Naive thymus-derived CD8-positive, alpha-beta T cell (primary cell): Measurements from ENCODE around the gene SREBF2. TPM values are rescaled to one million over a fixed set of nuclear protein-coding genes. Genes with fewer than 3 reads are reported as not detected.

Experiments
- ATAC-seq, 2 donors: fragments of 150-1000 bp; cut with Tn5 transposase in 1 of 2; sonication (Bioruptor Pico), chemical (Tn5 transposase) in 1 of 2; 1 replicate in 1 of 2; 2 replicates in 1 of 2; pipeline ENCODE4 v1.10.0; 2021; ENCODE audit warnings: mild to moderate bottlenecking in 2 of 2, moderate library complexity in 2 of 2
- POLR2A ChIA-PET: fragments of 350-600 bp; sonication (Branson Sonifier 250); formaldehyde crosslinking; loops from one replicate; lab custom pipeline; 2021; ENCODE audit warnings: antibody characterized with exemption; lab: Charles Lee
- DNase-seq, 10 donors: peaks; one replicate each; pipeline versions ENCODE4 v3.0.0 to v3.0.0-alpha.2; 2020 to 2022
- H3K27ac Mint-ChIP-seq, 10 donors: one replicate each; pipeline ENCODE4 v1.8.0; 2020 to 2022; ENCODE audit warnings: mild to moderate bottlenecking in 10 of 10, mixed read lengths in 10 of 10, moderate library complexity in 4 of 10, inconsistent platforms in 1 of 10
- H3K27me3 Mint-ChIP-seq, 5 donors: one replicate each; pipeline ENCODE4 v1.8.0; 2021 to 2022; ENCODE audit warnings: mixed read lengths in 5 of 5
- H3K36me3 Mint-ChIP-seq, 3 donors: one replicate each; pipeline ENCODE4 v1.8.0; 2020 to 2022; ENCODE audit warnings: mixed read lengths in 3 of 3, mild to moderate bottlenecking in 2 of 3, inconsistent platforms in 1 of 3
- H3K4me1 Mint-ChIP-seq, 4 donors: one replicate each; pipeline ENCODE4 v1.8.0; 2021 to 2022; ENCODE audit warnings: mixed read lengths in 4 of 4
- H3K4me3 Mint-ChIP-seq, 10 donors: one replicate each; pipeline ENCODE4 v1.8.0; 2020 to 2022; ENCODE audit warnings: mild to moderate bottlenecking in 10 of 10, mixed read lengths in 10 of 10, moderate library complexity in 6 of 10, inconsistent platforms in 1 of 10
- H3K9me3 Mint-ChIP-seq, 9 donors: one replicate each; pipeline ENCODE4 v1.8.0; 2020 to 2022; ENCODE audit warnings: mixed read lengths in 9 of 9, mild to moderate bottlenecking in 3 of 9, inconsistent platforms in 1 of 9, moderate library complexity in 1 of 9
- polyA plus RNA-seq, 3 donors: library from polyadenylated mRNA; unstranded; fragments of 300-500 nt; fragmentation: Illumina TruSeq; gene quantifications; one replicate each; pipeline ENCODE4 v1.2.3, GENCODE V29; 2021
- total RNA-seq, 8 experiments: library from RNA in 2 of 8; stranded (reverse) in 2 of 8; gene quantifications; one replicate each; pipeline ENCODE4 v1.2.3 and lab custom pipeline; 2021 to 2026

The SREBF2 gene
- total and polyA plus RNA-seq, 5 experiments from 2014 or later = 16.3 to 106 (median 21.9) TPM

DNA sequence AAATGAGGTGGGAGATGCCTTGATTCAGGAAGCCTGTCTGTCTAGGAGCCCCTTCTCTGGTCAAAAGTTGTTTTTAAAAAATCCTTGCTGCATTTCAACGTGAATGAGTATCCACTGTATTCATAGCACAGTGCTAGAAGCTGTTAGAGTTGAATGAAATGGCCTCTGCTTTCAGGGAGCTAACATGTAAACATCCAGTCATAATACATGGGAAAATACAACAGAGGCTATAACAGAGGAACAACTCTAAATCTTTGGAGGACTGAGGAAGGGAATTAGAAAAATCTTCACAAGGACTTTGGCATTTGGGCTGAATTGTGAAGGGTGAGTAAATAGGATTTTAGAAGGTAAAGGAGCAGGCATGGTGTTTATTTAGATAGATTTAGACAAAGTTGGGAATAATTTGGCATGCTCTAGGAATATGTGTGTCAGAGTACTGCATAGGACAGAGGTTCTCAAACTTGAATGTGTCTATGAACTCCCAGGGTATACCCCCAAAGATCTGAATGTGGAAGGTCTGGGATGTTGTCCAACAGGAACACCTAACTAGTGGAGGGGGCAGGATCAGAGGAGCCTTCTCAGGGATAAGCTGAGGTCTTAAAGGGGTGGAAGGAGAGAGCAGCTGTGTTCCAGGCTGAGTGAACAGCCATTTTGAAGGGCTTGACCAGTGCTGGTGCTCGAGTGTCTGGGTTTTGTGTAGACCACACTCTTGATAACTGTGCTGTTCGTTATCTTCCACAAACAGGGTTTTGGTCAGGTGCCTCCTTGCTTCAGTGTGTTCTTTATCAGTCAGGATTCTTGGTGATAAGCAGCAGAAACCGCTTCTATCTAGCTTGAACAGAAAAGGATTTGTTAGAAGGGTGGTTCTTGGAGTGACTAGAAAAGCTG lies 12.7 kb downstream of the SREBF2 start:
- DNase-seq (no peak), ATAC-seq (no peak)
- peaks cover 0 to 15% (median 0%) of the 10 kb centered on the region in 3 donors for H3K36me3 Mint-ChIP-seq
- H3K4me3 Mint-ChIP-seq = no peak overlapping the region
- no peaks in the 10 kb centered on the region for H3K9me3 Mint-ChIP-seq
- H3K27me3 Mint-ChIP-seq = no peaks in the 10 kb centered on the region
- POLR2A ChIA-PET = interaction anchor here (1.0 to 3.9 kb wide), 2 partner anchors 12 to 13 kb away, joined by 4 to 13 read pairs; partner anchors contain the start of gene SREBF2
- H3K4me1 Mint-ChIP-seq = peaks cover 19 to 65% (median 47%) of the 10 kb centered on the region in 4 donors
- peak overlapping the region in 6 of 10 donors; percentile 4 to 76 (median 41) for H3K27ac Mint-ChIP-seq

DNA sequence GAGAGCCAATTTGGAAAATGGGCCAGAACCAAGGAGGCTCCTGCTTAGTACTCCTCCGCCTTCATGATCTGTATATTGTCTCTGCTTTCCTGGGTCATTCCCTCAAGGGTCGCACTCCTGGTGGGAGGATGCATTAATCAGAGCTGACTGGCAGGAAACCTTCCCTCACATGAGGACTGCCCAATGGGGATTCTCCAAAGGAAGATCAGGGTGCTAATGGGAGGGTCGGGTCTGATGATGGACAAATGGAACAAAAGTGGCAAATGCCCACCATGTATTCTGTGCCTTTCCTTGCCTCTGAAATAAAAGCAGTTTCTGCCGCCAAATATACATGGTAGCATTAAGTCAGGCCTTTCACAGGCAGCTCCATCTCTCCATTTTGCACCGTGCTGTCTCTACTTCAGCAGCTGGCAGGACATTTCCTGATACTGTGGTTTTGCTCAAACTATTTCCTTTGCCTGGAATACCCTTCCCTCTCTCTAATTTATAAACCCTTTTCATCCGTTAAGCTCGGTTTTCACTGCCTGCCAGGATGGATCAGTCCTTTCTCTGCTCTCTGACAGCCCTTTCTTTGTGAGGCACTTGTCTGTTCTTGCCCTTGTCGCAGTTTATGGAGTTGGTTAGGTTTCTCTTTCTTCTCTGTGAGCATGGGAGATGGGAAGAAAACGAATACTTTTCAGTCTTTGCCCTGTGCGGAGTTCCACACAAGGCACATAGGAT lies 13.5 kb downstream of the SREBF2 start:
- H3K27me3 Mint-ChIP-seq = no peaks in the 10 kb centered on the region
- ATAC-seq (no peak), DNase-seq (peak in 1 of 10 donors; percentile 53)
- peaks cover 19 to 59% (median 42%) of the 10 kb centered on the region in 4 donors for H3K4me1 Mint-ChIP-seq
- H3K9me3 Mint-ChIP-seq = no peaks in the 10 kb centered on the region
- H3K4me3 Mint-ChIP-seq = no peak overlapping the region
- POLR2A ChIA-PET = interaction anchor here (1.0 to 3.9 kb wide), 2 partner anchors 11 to 14 kb away, joined by 4 to 13 read pairs; partner anchors contain the start of gene SREBF2
- peaks cover 0 to 16% (median 0%) of the 10 kb centered on the region in 3 donors for H3K36me3 Mint-ChIP-seq
- H3K27ac Mint-ChIP-seq = peak overlapping the region in 5 of 10 donors; percentile 23 to 76 (median 44)

DNA sequence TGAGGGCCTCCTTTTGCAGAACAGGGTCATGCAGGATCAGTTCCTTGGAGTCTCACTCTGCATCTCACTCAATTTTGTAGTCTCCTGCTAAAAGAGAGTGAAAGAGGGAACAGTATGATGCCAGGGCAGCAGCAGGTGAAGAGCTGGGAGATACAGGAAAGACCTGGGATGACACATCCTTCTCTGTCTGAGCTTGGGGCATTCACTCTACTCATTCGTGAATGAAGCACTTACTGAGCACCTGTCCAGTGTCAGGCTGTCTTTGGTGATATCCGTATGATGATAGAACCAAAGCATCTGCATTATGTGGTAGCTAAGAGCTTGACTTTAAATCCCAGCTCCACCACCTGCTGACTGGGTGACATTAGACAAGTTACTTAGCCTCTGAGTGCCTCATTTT lies 14.4 kb downstream of the SREBF2 start:
- peak in 1 of 10 donors; percentile 3 for DNase-seq
- Mint-ChIP-seq H3K27ac (peak overlapping the region in 6 of 10 donors; percentile 21 to 45 (median 26)), H3K9me3 (no peaks in the 10 kb centered on the region), H3K36me3 (peaks cover 0 to 16% (median 0%) of the 10 kb centered on the region in 3 donors), H3K27me3 (no peaks in the 10 kb centered on the region), H3K4me1 (peaks cover 19 to 55% (median 42%) of the 10 kb centered on the region in 4 donors), H3K4me3 (no peak overlapping the region)
- ATAC-seq = no peak
- POLR2A ChIA-PET = interaction anchor here (3.9 kb wide), 1 partner anchor 15 kb away, joined by 13 read pairs; the partner anchor contains the start of gene SREBF2

DNA sequence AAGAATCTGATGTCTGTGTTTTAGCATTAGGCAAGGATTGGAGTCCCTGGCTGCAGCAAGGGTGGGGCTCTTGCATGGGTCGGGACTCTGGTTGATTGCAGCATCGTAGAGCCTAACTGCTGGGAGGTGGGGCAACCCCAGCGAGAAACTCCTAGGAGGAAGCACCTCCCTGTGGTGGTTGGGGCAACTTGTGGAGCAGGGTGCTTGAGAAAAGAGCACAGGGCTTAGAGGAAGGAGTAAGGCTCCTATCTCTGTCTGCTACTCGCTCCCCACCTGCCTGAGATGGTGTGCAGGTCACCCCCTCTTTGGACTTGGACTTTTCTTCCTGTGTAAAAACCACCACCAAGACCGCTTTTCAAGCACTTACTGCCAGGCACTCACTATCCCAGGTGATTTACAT lies 15.6 kb downstream of the SREBF2 start:
- Mint-ChIP-seq H3K36me3 (peaks cover 0 to 12% (median 0%) of the 10 kb centered on the region in 3 donors), H3K9me3 (no peaks in the 10 kb centered on the region), H3K4me3 (no peak overlapping the region), H3K27me3 (no peaks in the 10 kb centered on the region), H3K4me1 (peaks cover 25 to 53% (median 43%) of the 10 kb centered on the region in 4 donors), H3K27ac (peak overlapping the region in 1 of 10 donors; percentile 17)
- DNase-seq (peak in 1 of 10 donors; percentile 16), ATAC-seq (no peak)
- POLR2A ChIA-PET = no interaction called here

DNA sequence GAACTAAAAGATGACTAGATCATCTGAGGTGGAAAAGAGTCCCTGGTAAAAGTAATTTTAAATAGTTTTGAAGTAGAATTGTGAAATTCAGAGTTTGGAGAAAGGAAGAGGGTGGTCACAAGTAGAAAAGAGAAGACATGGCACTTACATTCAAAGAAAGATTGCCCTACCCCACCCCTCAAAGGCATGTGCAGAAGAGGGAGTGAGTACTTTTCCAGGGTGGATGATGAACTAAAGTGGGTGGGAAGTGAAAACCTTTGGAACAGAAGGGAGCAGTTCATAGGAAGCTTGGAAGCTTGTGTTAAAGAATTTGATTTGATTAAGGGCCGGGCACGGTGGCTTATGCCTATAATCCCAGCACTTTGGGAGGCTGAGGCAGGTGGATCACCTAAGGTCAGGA lies 23.6 kb downstream of the SREBF2 start:
- POLR2A ChIA-PET = interaction anchor here (1.2 to 2.6 kb wide), 3 partner anchors 10 to 24 kb away, joined by 4 to 16 read pairs (median 4); partner anchors contain the start of gene SREBF2
- no peak overlapping the region for H3K4me3 Mint-ChIP-seq
- H3K4me1 Mint-ChIP-seq = peaks cover 19 to 68% (median 44%) of the 10 kb centered on the region in 4 donors
- no peaks in the 10 kb centered on the region for H3K9me3 Mint-ChIP-seq
- H3K36me3 Mint-ChIP-seq = peaks cover 0 to 4% (median 0%) of the 10 kb centered on the region in 3 donors
- H3K27me3 Mint-ChIP-seq = no peaks in the 10 kb centered on the region
- ATAC-seq = no peak
- DNase-seq = no peak
- H3K27ac Mint-ChIP-seq = peak overlapping the region in 9 of 10 donors; percentile 6 to 89 (median 78)

DNA sequence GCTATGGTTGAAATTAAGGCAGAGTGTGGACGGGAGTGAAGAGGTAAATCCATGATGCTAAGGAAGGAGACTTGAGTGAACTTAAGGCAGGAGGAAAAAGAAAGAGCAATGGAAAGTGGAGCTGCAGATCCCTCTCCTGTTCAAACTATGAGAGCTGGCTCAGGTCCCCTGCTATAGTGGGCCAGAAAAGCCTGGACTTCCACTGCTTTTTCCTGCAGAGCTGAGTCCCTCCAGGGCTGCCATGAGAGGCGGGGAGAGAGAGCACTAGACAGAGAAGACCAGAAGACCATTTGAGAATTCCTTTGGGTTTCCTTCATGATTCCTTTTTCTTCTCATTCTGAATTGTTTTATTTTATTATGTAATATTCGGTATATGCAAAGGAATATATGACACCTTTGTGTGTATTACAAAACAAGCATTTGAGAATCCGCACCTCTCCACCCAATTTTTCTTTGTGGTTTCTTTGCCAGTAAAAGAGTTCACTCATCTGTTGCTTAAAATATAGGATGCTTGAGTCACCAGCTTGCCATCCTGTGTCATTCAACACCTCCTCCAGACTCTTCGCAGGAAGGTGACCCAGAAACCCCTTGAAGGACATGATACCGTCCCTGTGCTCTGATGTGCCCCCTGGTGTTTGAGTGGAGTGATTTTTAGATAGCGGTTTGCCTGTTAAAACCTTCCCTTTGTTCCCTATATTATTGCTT lies 24.4 kb downstream of the SREBF2 start:
- peak; percentile 43 to 64 for ATAC-seq
- DNase-seq = peak; percentile 22 to 81 (median 64)
- peaks cover 19 to 75% (median 49%) of the 10 kb centered on the region in 4 donors for H3K4me1 Mint-ChIP-seq
- H3K36me3 Mint-ChIP-seq = peaks cover 0 to 2% (median 0%) of the 10 kb centered on the region in 3 donors
- no peaks in the 10 kb centered on the region for H3K27me3 Mint-ChIP-seq
- POLR2A ChIA-PET = interaction anchor here (1.2 to 1.8 kb wide), 2 partner anchors 11 to 14 kb away, joined by 4 read pairs; no protein-coding TSS in a partner anchor
- peak overlapping the region; percentile 36 to 89 (median 79) for H3K27ac Mint-ChIP-seq
- no peaks in the 10 kb centered on the region for H3K9me3 Mint-ChIP-seq
- H3K4me3 Mint-ChIP-seq = peak overlapping the region in 7 of 10 donors; percentile 15 to 59 (median 37)

DNA sequence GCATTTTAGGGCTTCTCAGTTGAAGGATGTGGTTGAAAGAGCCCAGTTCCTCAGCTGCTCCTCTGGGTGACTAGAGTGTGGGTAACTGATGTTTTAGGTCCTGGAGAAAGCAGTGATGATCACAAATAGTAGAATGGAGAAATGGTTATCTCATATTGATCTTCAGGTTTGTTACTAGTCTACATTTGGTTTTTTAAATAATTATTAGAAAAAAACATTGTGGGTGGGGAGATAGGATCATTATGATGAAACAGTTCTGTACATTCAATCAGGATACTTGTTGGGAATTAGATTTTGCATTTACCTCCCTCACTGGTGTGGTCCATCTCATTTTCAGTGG lies 24.9 kb downstream of the SREBF2 start:
- POLR2A ChIA-PET = interaction anchor here (1.8 kb wide), 1 partner anchor 12 kb away, joined by 4 read pairs; no protein-coding TSS in a partner anchor
- DNase-seq (no peak), ATAC-seq (no peak)
- peak overlapping the region in 6 of 10 donors; percentile 17 to 59 (median 46) for H3K4me3 Mint-ChIP-seq
- H3K27ac Mint-ChIP-seq = peak overlapping the region; percentile 23 to 85 (median 73)
- H3K9me3 Mint-ChIP-seq = no peaks in the 10 kb centered on the region
- peaks cover 18 to 79% (median 54%) of the 10 kb centered on the region in 4 donors for H3K4me1 Mint-ChIP-seq
- H3K36me3 Mint-ChIP-seq = peaks cover 0 to 2% (median 0%) of the 10 kb centered on the region in 3 donors
- H3K27me3 Mint-ChIP-seq = no peaks in the 10 kb centered on the region

DNA sequence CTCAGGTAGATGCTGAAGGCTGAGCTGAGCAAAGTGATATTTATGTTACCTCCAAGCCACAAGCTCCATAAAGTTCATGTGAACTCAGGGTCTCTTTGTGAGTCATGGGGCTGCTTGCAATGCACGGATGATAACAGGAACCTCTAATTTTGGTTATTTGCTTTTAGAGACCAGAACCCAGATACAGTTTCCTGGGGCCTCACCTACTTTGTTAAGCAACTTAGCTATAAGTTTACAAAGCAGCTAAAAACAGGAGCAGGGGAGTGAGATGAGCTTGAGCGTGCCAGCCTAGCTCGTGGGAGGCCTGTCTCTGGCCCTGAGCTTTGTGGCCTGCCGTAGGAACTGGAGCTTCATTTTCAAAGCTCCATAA lies 29.2 kb downstream of the SREBF2 start:
- peaks cover 17 to 81% (median 58%) of the 10 kb centered on the region in 4 donors for H3K4me1 Mint-ChIP-seq
- H3K4me3 Mint-ChIP-seq = peak overlapping the region; percentile 25 to 74 (median 59)
- H3K27me3 Mint-ChIP-seq = no peaks in the 10 kb centered on the region
- H3K9me3 Mint-ChIP-seq = no peaks in the 10 kb centered on the region
- peak overlapping the region; percentile 77 to 94 (median 90) for H3K27ac Mint-ChIP-seq
- peak; percentile 73 to 77 for ATAC-seq
- peak in 8 of 10 donors; percentile 20 to 72 (median 44) for DNase-seq
- POLR2A ChIA-PET = interaction anchor here (0.6 to 2.0 kb wide), 9 partner anchors 9 to 121 kb away, joined by 3 to 14 read pairs (median 5); partner anchors contain the start of genes CCDC134, SREBF2 and TNFRSF13C
- H3K36me3 Mint-ChIP-seq = peaks cover 0 to 16% (median 3%) of the 10 kb centered on the region in 3 donors

DNA sequence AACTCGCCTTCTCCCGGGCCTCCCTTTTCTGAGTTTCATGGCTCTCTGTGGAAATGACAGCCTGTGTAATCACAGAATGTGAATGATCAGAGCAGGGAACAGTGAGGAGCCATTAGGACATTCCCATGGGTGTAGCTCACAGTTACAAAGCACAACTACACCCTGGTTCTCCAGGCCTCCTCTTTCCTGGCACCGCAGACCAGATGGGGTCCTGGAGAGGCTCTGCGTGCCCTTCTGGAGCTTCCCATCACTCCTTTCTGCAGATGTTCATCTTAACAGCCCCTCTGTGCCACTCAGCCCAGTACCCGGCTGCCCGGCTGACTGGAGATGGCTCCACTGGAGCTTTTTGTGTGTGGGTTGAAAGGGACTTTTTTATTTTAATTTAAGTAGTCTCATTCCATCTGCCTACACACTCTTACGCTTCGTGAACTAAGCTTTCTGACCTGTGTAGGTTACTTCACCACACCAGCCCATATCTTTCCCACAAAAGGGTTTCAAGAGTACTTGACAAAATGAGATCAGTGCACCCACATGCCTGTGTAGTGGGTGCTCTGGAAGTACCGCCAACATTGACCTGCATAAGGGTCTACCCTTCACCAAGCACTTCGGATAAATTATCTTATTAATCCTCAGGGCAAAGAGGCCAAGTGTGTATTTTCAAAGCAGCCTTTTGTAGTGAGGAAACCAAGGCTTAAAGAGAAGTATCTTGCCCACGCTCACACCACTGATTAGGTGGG lies 29.8 kb downstream of the SREBF2 start:
- POLR2A ChIA-PET = interaction anchor here (0.6 to 2.0 kb wide), 11 partner anchors 10 to 121 kb away, joined by 3 to 14 read pairs (median 4); partner anchors contain the start of genes CCDC134, SREBF2 and TNFRSF13C
- Mint-ChIP-seq H3K4me3 (peak overlapping the region; percentile 25 to 74 (median 59)), H3K36me3 (peaks cover 0 to 22% (median 5%) of the 10 kb centered on the region in 3 donors), H3K27me3 (no peaks in the 10 kb centered on the region), H3K4me1 (peaks cover 13 to 76% (median 53%) of the 10 kb centered on the region in 4 donors), H3K27ac (peak overlapping the region; percentile 77 to 94 (median 90)), H3K9me3 (no peaks in the 10 kb centered on the region)
- peak; percentile 36 to 42 for ATAC-seq
- DNase-seq = peak in 1 of 10 donors; percentile 10

DNA sequence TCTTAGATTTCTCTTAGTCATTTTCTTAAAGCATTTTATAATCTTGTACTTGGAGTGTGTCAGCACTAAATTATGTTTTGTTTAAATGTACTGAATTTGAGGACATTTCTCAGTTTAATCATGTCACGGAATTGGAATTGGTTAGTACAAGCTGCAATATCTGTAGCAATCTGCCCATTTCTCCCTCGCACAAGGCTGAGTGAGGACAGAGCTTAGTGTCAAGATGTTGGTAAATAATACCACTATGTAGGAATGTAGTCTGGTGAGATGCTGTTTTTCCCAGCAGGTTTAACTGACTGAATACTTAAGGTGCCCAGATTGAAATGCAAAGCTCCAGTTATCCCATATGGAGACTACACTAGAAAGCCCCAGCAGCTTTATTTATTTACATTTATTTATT lies 30.6 kb downstream of the SREBF2 start:
- ATAC-seq (no peak), DNase-seq (no peak)
- POLR2A ChIA-PET = interaction anchor here (1.1 to 2.0 kb wide), 3 partner anchors 63 to 83 kb away, joined by 4 to 7 read pairs (median 5); partner anchors contain the start of genes CCDC134 and TNFRSF13C
- Mint-ChIP-seq H3K9me3 (no peaks in the 10 kb centered on the region), H3K4me1 (peaks cover 11 to 68% (median 46%) of the 10 kb centered on the region in 4 donors), H3K27ac (peak overlapping the region in 9 of 10 donors; percentile 77 to 94 (median 91)), H3K4me3 (peak overlapping the region in 5 of 10 donors; percentile 42 to 67 (median 61)), H3K27me3 (no peaks in the 10 kb centered on the region), H3K36me3 (peaks cover 0 to 29% (median 5%) of the 10 kb centered on the region in 3 donors)

DNA sequence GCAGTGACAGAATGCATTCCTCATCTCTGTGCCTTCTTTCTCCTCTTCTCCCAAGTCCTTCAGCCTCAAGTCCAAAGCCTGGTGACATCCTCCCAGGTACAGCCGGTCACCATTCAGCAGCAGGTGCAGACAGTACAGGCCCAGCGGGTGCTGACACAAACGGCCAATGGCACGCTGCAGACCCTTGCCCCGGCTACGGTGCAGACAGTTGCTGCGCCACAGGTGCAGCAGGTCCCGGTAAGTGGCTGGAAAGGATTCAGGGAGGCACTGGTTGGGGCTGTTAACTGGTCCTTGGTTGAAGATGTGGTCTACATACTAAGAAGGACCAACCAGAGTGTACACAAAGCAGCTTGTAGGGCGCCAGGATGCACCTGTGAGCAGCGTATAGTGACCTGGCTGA lies 35.7 kb downstream of the SREBF2 start:
- peak overlapping the region in 1 of 10 donors; percentile 37 for H3K27ac Mint-ChIP-seq
- POLR2A ChIA-PET = no interaction called here
- peaks cover 10 to 38% (median 23%) of the 10 kb centered on the region in 4 donors for H3K4me1 Mint-ChIP-seq
- DNase-seq = no peak
- no peak for ATAC-seq
- H3K4me3 Mint-ChIP-seq = no peak overlapping the region
- peaks cover 0 to 67% (median 8%) of the 10 kb centered on the region in 3 donors for H3K36me3 Mint-ChIP-seq
- H3K9me3 Mint-ChIP-seq = no peaks in the 10 kb centered on the region
- H3K27me3 Mint-ChIP-seq = no peaks in the 10 kb centered on the region
